Peyer's patch (tissue), 4 donors: ENCODE results near the gene NCS1. TPM values are rescaled to one million over a fixed set of nuclear protein-coding genes. Genes with fewer than 3 reads are reported as not detected.

Experiments used
- DNase-seq, 3 donors: peaks; one replicate each; pipeline ENCODE4 v3.0.0-alpha.2; 2017 to 2019
- H3K27ac ChIP-seq, 4 donors: fragments of 200-600 bp; sonication (generic); one replicate each; pipeline ENCODE4 v1.5.1; 2016 to 2019
- H3K27me3 ChIP-seq, 2 donors: fragments of 200-600 bp; sonication (generic); one replicate each; pipeline ENCODE4 v1.5.1; 2019
- H3K36me3 ChIP-seq, 3 donors: fragments of 200-600 bp; sonication (generic); one replicate each; pipeline ENCODE4 v1.5.1; 2016 to 2019
- H3K4me1 ChIP-seq, 4 donors: fragments of 200-600 bp; sonication (generic); one replicate each; pipeline ENCODE4 v1.5.1; 2016 to 2019
- H3K4me3 ChIP-seq, 4 donors: fragments of 200-600 bp; sonication (generic); 1 replicate in 3 of 4; 2 replicates in 1 of 4; pipeline ENCODE4 v1.5.1; 2016 to 2019; ENCODE audit warnings: mild to moderate bottlenecking in 1 of 4
- H3K9me3 ChIP-seq, 4 donors: fragments of 200-600 bp; sonication (generic); one replicate each; pipeline ENCODE4 v1.5.1; 2016 to 2019; ENCODE audit warnings: mild to moderate bottlenecking in 1 of 4
- CTCF ChIP-seq, 6 experiments: fragments of 450-650 bp in 4 of 6; fragments of 200-600 bp in 2 of 6; sonication (generic) in 1 of 6; IDR thresholded peaks; one replicate each; pipeline ENCODE4 v1.5.1; 2017 to 2019; ENCODE audit warnings: antibody characterized with exemption in 6 of 6, mild to moderate bottlenecking in 3 of 6, moderate library complexity in 1 of 6
- POLR2A ChIP-seq, 2 donors: fragments of 450-650 bp; IDR thresholded peaks; one replicate each; pipeline ENCODE4 v1.5.1; 2017; ENCODE audit warnings: antibody characterized with exemption in 2 of 2, mild to moderate bottlenecking in 2 of 2, moderate library complexity in 2 of 2
- total RNA-seq, 4 donors: library from RNA; depleted of rRNA; stranded (reverse); fragments of >200 nt; gene quantifications; one replicate each; pipeline ENCODE4 v1.1.0, GENCODE V29; 2016

The NCS1 gene
- total RNA-seq, 4 donors from 2014 or later = 0.70 to 6.6 (median 4.1) TPM

GRCh38 chr9:130186051-130186450, 13.8 kb downstream of the NCS1 start:
- Histone ChIP-seq H3K4me1 (peaks cover 0 to 57% (median 0%) of the 10 kb centered on the region in 4 donors), H3K4me3 (no peak overlapping the region), H3K27me3 (no peaks in the 10 kb centered on the region), H3K36me3 (no peaks in the 10 kb centered on the region), H3K27ac (peak overlapping the region in 3 of 4 donors; percentile 17 to 75 (median 64)), H3K9me3 (no peaks in the 10 kb centered on the region)
- DNase-seq = no peak
- no peak for TF ChIP-seq POLR2A (IDR thresholded peaks at IDR 0.05)
- TF ChIP-seq CTCF (IDR thresholded peaks at IDR 0.05) = no peak

GRCh38 chr9:130186839-130187522, 14.8 kb downstream of the NCS1 start:
- Histone ChIP-seq H3K36me3 (no peaks in the 10 kb centered on the region), H3K4me3 (peak overlapping the region in 2 of 4 donors; percentile 37 to 38), H3K9me3 (no peaks in the 10 kb centered on the region), H3K27me3 (no peaks in the 10 kb centered on the region), H3K27ac (peak overlapping the region in 3 of 4 donors; percentile 14 to 75 (median 64)), H3K4me1 (peaks cover 0 to 51% (median 0%) of the 10 kb centered on the region in 4 donors)
- TF ChIP-seq POLR2A (IDR thresholded peaks at IDR 0.05) = peak; percentile 37 to 57
- no peak for TF ChIP-seq CTCF (IDR thresholded peaks at IDR 0.05)
- peak in 2 of 3 donors; percentile 84 to 85 for DNase-seq

GRCh38 chr9:130187523-130187846, 15.3 kb downstream of the NCS1 start:
- H3K36me3 ChIP-seq = no peaks in the 10 kb centered on the region
- H3K27me3 ChIP-seq = no peaks in the 10 kb centered on the region
- no peak for TF ChIP-seq POLR2A (IDR thresholded peaks at IDR 0.05)
- no peak for TF ChIP-seq CTCF (IDR thresholded peaks at IDR 0.05)
- H3K9me3 ChIP-seq = no peaks in the 10 kb centered on the region
- H3K4me3 ChIP-seq = peak overlapping the region in 2 of 4 donors; percentile 37 to 38
- no peak for DNase-seq
- peaks cover 0 to 45% (median 0%) of the 10 kb centered on the region in 4 donors for H3K4me1 ChIP-seq
- H3K27ac ChIP-seq = peak overlapping the region in 2 of 4 donors; percentile 64 to 75

GRCh38 chr9:130188860-130189481, 16.8 kb downstream of the NCS1 start:
- H3K4me3 ChIP-seq = no peak overlapping the region
- no peaks in the 10 kb centered on the region for H3K36me3 ChIP-seq
- no peaks in the 10 kb centered on the region for H3K9me3 ChIP-seq
- peaks cover 0 to 35% (median 0%) of the 10 kb centered on the region in 4 donors for H3K4me1 ChIP-seq
- H3K27me3 ChIP-seq = no peaks in the 10 kb centered on the region
- DNase-seq = peak in 1 of 3 donors; percentile 68
- TF ChIP-seq CTCF (IDR thresholded peaks at IDR 0.05) (no peak), POLR2A (IDR thresholded peaks at IDR 0.05) (no peak)
- peak overlapping the region in 1 of 4 donors; percentile 35 for H3K27ac ChIP-seq

- H3K36me3 ChIP-seq = no peaks in the 10 kb centered on the region
- no peak overlapping the region for H3K4me3 ChIP-seq
- no peak for TF ChIP-seq CTCF (IDR thresholded peaks at IDR 0.05)
- TF ChIP-seq POLR2A (IDR thresholded peaks at IDR 0.05) = no peak
- no peaks in the 10 kb centered on the region for H3K27me3 ChIP-seq
- peaks cover 0 to 35% (median 0%) of the 10 kb centered on the region in 4 donors for H3K4me1 ChIP-seq
- DNase-seq = no peak
- no peaks in the 10 kb centered on the region for H3K9me3 ChIP-seq
- H3K27ac ChIP-seq = peak overlapping the region in 1 of 4 donors; percentile 58
These were observed 17.6 kb downstream of the NCS1 start for GRCh38 chr9:130189840-130190239.
